Retinal pigment epithelial cell (primary cell): ENCODE measurements around the gene EMC1.

ENCODE experiments used
- DNase-seq: peaks from one replicate; pipeline ENCODE4 v3.0.0-alpha.2; 2010; ENCODE audit warnings: low read depth
- H3K4me3 ChIP-seq: 2 replicates; pipeline ENCODE4 v1.5.1; 2011; ENCODE audit warnings: mild to moderate bottlenecking, low read length, control low read depth, moderate library complexity
- TF ChIP-seq, protein P1 (sequence below): conservative IDR thresholded peaks from 2 replicates; pipeline ENCODE4 v1.5.1; 2011; ENCODE audit warnings: low read depth, low read length, control low read depth, inconsistent platforms

Gene EMC1

DNA sequence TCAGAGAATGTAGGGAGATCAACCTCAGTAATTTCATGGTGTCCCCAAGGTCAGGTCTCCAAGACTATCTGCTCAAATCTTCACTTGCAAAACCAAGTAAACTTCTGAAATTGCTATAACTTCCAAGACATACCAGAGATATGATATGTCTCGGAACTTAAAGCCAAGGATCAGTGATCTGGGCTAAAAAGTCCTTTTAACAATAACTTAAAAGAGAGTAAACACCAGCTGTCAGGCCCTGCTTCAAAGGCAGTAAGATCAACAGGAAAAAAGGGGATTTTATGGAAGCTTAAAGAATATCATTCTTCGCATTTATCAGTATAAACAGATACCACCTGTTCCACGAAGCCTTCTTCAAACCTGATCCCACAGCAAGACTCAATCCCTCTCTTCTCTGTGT lies 55.0 kb downstream of the EMC1 start:
- no peak overlapping the region for H3K4me3 ChIP-seq
- DNase-seq, result no peak
- TF ChIP-seq, protein P1, sequence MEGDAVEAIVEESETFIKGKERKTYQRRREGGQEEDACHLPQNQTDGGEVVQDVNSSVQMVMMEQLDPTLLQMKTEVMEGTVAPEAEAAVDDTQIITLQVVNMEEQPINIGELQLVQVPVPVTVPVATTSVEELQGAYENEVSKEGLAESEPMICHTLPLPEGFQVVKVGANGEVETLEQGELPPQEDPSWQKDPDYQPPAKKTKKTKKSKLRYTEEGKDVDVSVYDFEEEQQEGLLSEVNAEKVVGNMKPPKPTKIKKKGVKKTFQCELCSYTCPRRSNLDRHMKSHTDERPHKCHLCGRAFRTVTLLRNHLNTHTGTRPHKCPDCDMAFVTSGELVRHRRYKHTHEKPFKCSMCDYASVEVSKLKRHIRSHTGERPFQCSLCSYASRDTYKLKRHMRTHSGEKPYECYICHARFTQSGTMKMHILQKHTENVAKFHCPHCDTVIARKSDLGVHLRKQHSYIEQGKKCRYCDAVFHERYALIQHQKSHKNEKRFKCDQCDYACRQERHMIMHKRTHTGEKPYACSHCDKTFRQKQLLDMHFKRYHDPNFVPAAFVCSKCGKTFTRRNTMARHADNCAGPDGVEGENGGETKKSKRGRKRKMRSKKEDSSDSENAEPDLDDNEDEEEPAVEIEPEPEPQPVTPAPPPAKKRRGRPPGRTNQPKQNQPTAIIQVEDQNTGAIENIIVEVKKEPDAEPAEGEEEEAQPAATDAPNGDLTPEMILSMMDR, result no peak

DNA sequence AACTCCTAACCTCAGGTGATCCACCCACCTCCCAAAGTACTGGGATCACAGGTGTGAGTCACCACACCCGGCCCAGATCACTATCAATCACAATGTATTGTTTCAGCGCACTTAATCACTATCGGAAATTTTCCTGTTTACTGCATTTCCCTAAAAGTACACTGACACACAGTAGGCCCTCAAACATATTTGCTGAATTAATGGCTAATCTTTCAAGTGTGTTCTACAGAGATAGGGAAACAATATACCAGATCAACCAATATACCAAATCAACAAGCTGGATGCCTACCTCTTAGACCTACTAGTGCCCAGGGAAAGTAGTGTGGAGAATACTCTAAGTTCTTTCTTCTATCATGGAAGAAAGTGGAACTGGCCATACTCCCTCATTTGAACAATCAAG lies 58.3 kb downstream of the EMC1 start:
- TF ChIP-seq, protein P1, result no peak

DNA sequence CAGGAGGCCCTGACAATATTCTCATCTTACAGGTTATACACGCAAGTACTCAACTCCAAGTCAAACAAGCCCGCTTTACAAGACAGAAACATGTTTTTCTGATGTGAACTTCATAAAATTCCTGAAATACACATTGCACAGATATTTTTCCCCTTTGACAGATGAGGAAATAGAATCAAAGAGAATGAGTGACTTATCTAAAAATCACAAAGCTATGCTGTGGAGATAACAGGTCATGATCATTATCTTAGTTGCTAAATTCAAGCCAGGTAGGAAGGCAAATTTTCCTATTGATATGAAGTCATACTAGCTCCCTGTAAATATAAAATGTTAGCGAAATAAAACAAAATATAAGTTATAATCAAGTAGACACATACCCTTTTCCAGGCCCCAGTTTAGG lies 59.5 kb downstream of the EMC1 start:
- TF ChIP-seq, protein P1, result no peak
- no peak overlapping the region for H3K4me3 ChIP-seq
- DNase-seq, result no peak

More for the DNA sequence above, 58.3 kb downstream of the EMC1 start:
- DNase-seq, result no peak
- no peak overlapping the region for H3K4me3 ChIP-seq

DNA sequence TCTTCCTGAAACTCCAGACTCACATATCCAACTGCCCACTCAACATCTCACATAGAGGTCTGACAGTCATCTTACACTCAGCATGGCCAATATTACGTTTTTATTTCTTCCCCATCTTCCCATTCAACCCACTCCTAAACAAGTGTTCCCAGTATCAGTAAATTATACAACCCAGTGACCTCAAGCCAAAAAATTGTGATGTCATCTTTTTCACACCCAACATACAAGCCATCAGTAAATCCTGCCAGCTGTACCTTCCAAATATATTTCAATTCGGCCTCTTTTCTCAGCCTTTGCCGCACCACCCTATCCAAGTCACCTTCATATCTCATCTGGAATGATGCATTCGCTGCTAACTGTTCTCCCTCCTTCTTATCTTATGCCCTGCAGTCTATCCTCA lies 60.9 kb downstream of the EMC1 start:
- H3K4me3 ChIP-seq, result no peak overlapping the region
- TF ChIP-seq, protein P1, result no peak
- no peak for DNase-seq

DNA sequence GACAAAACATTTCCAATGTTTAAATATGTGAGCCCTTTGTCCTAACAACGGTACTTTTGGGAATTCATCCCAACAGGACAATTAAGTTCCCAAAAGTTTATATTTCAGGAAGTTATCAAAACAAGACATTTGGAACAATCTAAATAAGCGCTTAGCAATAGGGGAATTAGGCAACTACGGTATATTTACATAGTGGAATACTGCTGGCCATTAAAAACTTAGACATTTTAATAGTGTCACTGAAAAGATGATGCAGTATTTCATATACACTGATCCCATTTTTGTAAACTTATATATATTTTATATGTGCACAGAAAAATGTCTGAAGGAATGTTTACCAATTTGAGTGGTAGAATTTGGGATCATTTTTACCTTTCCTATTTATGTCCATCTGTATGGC lies 62.1 kb downstream of the EMC1 start:
- TF ChIP-seq, protein P1, result no peak
- H3K4me3 ChIP-seq, result no peak overlapping the region
- no peak for DNase-seq

DNA sequence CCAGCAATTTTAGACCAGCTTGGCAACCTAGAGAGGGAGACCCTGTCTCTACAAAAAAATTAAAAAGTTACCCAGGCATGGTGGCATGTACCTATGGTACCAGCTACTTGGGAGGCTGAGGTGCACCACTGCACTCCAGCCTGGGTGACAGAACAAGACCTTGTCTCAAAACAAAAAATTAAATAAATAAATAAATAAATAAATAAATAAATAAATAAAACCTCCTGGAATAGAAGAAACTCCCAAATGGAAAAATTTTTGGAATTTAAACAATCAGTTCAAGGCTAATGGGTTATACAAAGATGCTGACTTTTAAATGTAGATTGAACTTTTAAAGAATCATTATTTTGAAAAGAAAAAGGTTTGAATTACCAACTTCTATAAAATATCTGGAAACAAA lies 63.5 kb downstream of the EMC1 start:
- no peak for DNase-seq
- H3K4me3 ChIP-seq, result no peak overlapping the region
- TF ChIP-seq, protein P1, result no peak

DNA sequence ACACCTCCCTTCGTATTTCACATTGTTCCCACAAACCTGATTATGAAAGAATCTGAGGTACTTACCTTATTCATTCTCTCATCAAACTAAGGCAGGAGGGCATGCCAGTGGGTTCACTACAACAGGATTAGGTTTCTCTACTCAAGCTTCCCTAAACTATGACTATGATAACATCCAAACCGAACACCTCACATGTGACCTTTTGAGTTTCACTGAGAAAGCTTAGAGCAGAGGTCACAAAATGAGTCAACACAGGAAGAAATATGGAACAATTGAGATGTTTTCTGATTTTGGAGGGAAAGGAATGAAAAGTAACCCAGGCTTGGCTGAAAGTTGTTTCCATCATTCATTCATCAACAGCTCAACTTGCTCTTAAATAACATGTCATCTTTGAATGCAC lies 65.3 kb downstream of the EMC1 start:
- TF ChIP-seq, protein P1, result no peak

More for the DNA sequence above, 65.3 kb downstream of the EMC1 start:
- no peak overlapping the region for H3K4me3 ChIP-seq
- no peak for DNase-seq
